GM23338 (cell line): Measurements from ENCODE around the gene CDKN1C.

Experiments
- CTCF ChIP-seq, 2 experiments: fragments of 200-600 bp in 1 of 2; sonication (generic) in 1 of 2; conservative IDR thresholded peaks; 2 replicates each; pipeline versions ENCODE4 v1.5.1 to v1.6.1; 2016 to 2017; ENCODE audit warnings: antibody characterized with exemption in 2 of 2, low read depth in 2 of 2, mild to moderate bottlenecking in 2 of 2, moderate library complexity in 1 of 2
- EZH2 ChIP-seq: fragments of 200-600 bp; sonication (generic); IDR thresholded peaks from one replicate; pipeline ENCODE4 v1.8.0; 2017; ENCODE audit warnings: antibody characterized with exemption, mild to moderate bottlenecking, low read depth; ENCODE audit not compliant: unreplicated experiment
- EZH2phosphoT487 ChIP-seq: fragments of 200-600 bp; sonication (generic); IDR thresholded peaks from one replicate; pipeline ENCODE4 v1.8.1; 2018; ENCODE audit warnings: antibody characterized with exemption; ENCODE audit not compliant: unreplicated experiment
- JUNB ChIP-seq: IDR thresholded peaks from one replicate; pipeline ENCODE4 v1.6.1; 2016; ENCODE audit warnings: antibody characterized with exemption; ENCODE audit not compliant: unreplicated experiment
- POLR2AphosphoS5 ChIP-seq: IDR thresholded peaks from 2 replicates; pipeline ENCODE4 v1.6.1; 2016; ENCODE audit warnings: antibody characterized with exemption, low read depth
- REST ChIP-seq: IDR thresholded peaks from one replicate; pipeline ENCODE4 v1.6.1; 2018; ENCODE audit warnings: antibody characterized with exemption; ENCODE audit not compliant: unreplicated experiment

- no peak for TF ChIP-seq CTCF (conservative IDR thresholded peaks at IDR 0.05; ENCODE audit: low read depth in 2 of 2)
- TF ChIP-seq POLR2AphosphoS5 = no peak
- no peak for TF ChIP-seq EZH2
- no peak for TF ChIP-seq REST
- no peak for TF ChIP-seq JUNB
- TF ChIP-seq EZH2phosphoT487 = no peak
Observed at GRCh38 chr11:2933375-2934020, 47.9 kb upstream of the CDKN1C start.
